Astrocyte (in vitro differentiated cells and primary cell): Measurements from ENCODE around the gene IFT81. TPM values are rescaled to one million over a fixed set of nuclear protein-coding genes. Genes with fewer than 3 reads are reported as not detected.

ENCODE experiments used
- DNase-seq: peaks from one replicate; pipeline ENCODE4 v3.0.0-alpha.2; 2010; ENCODE audit warnings: low read depth
- FAIRE-seq: peaks from 2 replicates; lab custom pipeline; 2011; peaks lifted over from hg19 to GRCh38; lab: Jason Lieb, UNC
- H2AFZ ChIP-seq: 2 replicates; pipeline ENCODE4 v1.6.0; 2012; ENCODE audit warnings: low read depth, low read length, inconsistent platforms
- H3K27ac ChIP-seq: 2 replicates; pipeline ENCODE4 v1.5.1; 2011; ENCODE audit warnings: low read depth, low read length, inconsistent platforms
- H3K27me3 ChIP-seq: 2 replicates; pipeline ENCODE4 v1.6.0; 2011; ENCODE audit warnings: low read length, inconsistent platforms; ENCODE audit not compliant: insufficient read depth
- H3K36me3 ChIP-seq: 2 replicates; pipeline ENCODE4 v1.5.1; 2011; ENCODE audit warnings: low read length, inconsistent platforms; ENCODE audit not compliant: insufficient read depth
- H3K4me1 ChIP-seq: 2 replicates; pipeline ENCODE4 v1.5.1; 2011; ENCODE audit warnings: low read length, inconsistent platforms; ENCODE audit not compliant: insufficient read depth
- H3K4me2 ChIP-seq: 2 replicates; pipeline ENCODE4 v1.6.0; 2012; ENCODE audit warnings: low read length, inconsistent platforms
- H3K4me3 ChIP-seq: 2 replicates; pipeline ENCODE4 v1.5.1; 2011; ENCODE audit warnings: low read depth, mild to moderate bottlenecking, low read length, inconsistent platforms; ENCODE audit not compliant: insufficient read depth
- H3K79me2 ChIP-seq: 2 replicates; pipeline ENCODE4 v1.6.0; 2012; ENCODE audit warnings: mild to moderate bottlenecking, low read length, inconsistent platforms; ENCODE audit not compliant: insufficient read depth
- H3K9ac ChIP-seq: 2 replicates; pipeline ENCODE4 v1.6.0; 2012; ENCODE audit warnings: mild to moderate bottlenecking, low read length, inconsistent platforms
- H3K9me3 ChIP-seq: 2 replicates; pipeline ENCODE4 v1.5.1; 2012; ENCODE audit warnings: low read depth, mild to moderate bottlenecking, low read length, inconsistent platforms; ENCODE audit not compliant: insufficient read depth
- H4K20me1 ChIP-seq: 2 replicates; pipeline ENCODE4 v1.6.0; 2012; ENCODE audit warnings: low read length, inconsistent platforms; ENCODE audit not compliant: insufficient read depth
- H3K27ac Mint-ChIP-seq: one replicate; pipeline ENCODE4 v1.8.0; 2021; ENCODE audit warnings: mild to moderate bottlenecking, mixed read lengths; ENCODE audit not compliant: unreplicated experiment
- H3K27me3 Mint-ChIP-seq: one replicate; pipeline ENCODE4 v1.8.0; 2021; ENCODE audit warnings: low read depth, mixed read lengths; ENCODE audit not compliant: unreplicated experiment
- H3K36me3 Mint-ChIP-seq: one replicate; pipeline ENCODE4 v1.8.0; 2021; ENCODE audit warnings: low read depth, mixed read lengths; ENCODE audit not compliant: unreplicated experiment
- H3K4me1 Mint-ChIP-seq: one replicate; pipeline ENCODE4 v1.8.0; 2021; ENCODE audit warnings: low read depth, mixed read lengths; ENCODE audit not compliant: unreplicated experiment
- H3K4me3 Mint-ChIP-seq: one replicate; pipeline ENCODE4 v1.8.0; 2021; ENCODE audit warnings: mild to moderate bottlenecking, moderate library complexity, mixed read lengths; ENCODE audit not compliant: unreplicated experiment
- H3K9me3 Mint-ChIP-seq: one replicate; pipeline ENCODE4 v1.8.0; 2021; ENCODE audit warnings: mild to moderate bottlenecking, mixed read lengths; ENCODE audit not compliant: unreplicated experiment
- EZH2 ChIP-seq: IDR thresholded peaks from 2 replicates; pipeline ENCODE4 v1.6.1; 2012; ENCODE audit warnings: mild to moderate bottlenecking, low read length, inconsistent platforms; ENCODE audit not compliant: insufficient read depth
- total RNA-seq: library from RNA; stranded (reverse); gene quantifications from 2 replicates; pipeline ENCODE4 v1.2.1, GENCODE V29; 2021
- TF ChIP-seq, protein P1 (sequence below): IDR thresholded peaks from 2 replicates; pipeline ENCODE4 v1.5.1; 2011; ENCODE audit warnings: low read depth, mild to moderate bottlenecking, inconsistent platforms, low read length, moderate library complexity; ENCODE audit not compliant: insufficient read depth

IFT81 gene
- total RNA-seq, 1 donor from 2014 or later, result 12.3 TPM

DNA sequence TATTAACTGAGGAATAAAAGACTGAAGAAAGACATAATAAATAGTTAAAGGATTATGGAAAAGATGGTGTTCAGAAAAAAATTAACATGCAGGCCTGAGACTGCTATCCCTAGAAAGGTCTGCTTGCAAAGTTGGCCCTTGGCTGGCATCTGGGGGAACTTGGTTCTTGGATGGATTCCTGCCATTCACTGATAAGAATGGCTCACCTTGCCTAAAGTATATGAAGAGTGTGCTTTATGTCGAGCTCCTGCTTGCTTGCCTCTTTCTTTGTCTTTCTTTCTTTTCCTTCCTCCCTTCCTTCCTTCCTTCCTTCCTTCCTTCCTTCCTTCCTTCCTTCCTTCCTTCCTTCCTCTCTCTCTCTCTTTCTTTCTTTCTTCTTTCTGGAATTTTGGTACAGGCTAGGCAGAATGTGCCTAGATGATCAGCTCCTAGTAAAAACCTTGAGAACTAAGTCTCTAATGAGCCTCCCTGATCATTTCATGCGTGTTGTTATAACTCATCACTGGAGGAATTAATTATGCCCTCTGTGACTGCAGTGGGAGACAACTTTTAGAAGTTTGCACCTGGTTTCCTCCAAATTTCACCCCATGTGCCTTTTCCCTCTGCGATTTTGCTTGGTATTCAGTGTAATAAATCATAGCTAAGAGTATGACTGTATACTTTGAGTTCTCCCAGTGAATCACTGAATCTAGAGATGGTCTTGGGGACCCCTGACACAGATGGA, 44.7 kb downstream of the IFT81 start:
- H3K4me1 ChIP-seq, result no peaks in the 10 kb centered on the region
- Mint-ChIP-seq H3K27ac (no peak overlapping the region), H3K4me1 (no peaks in the 10 kb centered on the region), H3K27me3 (no peaks in the 10 kb centered on the region), H3K4me3 (no peak overlapping the region), H3K9me3 (no peaks in the 10 kb centered on the region), H3K36me3 (peaks cover 8% of the 10 kb centered on the region)
- FAIRE-seq (no peak), DNase-seq (no peak)
- H3K9me3 ChIP-seq, result no peaks in the 10 kb centered on the region
- H3K27me3 ChIP-seq, result no peaks in the 10 kb centered on the region
- peaks cover 8% of the 10 kb centered on the region for H3K36me3 ChIP-seq
- TF ChIP-seq, protein P1, sequence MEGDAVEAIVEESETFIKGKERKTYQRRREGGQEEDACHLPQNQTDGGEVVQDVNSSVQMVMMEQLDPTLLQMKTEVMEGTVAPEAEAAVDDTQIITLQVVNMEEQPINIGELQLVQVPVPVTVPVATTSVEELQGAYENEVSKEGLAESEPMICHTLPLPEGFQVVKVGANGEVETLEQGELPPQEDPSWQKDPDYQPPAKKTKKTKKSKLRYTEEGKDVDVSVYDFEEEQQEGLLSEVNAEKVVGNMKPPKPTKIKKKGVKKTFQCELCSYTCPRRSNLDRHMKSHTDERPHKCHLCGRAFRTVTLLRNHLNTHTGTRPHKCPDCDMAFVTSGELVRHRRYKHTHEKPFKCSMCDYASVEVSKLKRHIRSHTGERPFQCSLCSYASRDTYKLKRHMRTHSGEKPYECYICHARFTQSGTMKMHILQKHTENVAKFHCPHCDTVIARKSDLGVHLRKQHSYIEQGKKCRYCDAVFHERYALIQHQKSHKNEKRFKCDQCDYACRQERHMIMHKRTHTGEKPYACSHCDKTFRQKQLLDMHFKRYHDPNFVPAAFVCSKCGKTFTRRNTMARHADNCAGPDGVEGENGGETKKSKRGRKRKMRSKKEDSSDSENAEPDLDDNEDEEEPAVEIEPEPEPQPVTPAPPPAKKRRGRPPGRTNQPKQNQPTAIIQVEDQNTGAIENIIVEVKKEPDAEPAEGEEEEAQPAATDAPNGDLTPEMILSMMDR, result no peak
- no peak for TF ChIP-seq EZH2
- no peaks in the 10 kb centered on the region for H4K20me1 ChIP-seq
- H3K9ac ChIP-seq, result no peak overlapping the region
- no peak overlapping the region for H2AFZ ChIP-seq
- H3K4me3 ChIP-seq, result no peak overlapping the region
- H3K4me2 ChIP-seq, result no peak overlapping the region
- H3K27ac ChIP-seq, result no peak overlapping the region
- no peaks in the 10 kb centered on the region for H3K79me2 ChIP-seq

DNA sequence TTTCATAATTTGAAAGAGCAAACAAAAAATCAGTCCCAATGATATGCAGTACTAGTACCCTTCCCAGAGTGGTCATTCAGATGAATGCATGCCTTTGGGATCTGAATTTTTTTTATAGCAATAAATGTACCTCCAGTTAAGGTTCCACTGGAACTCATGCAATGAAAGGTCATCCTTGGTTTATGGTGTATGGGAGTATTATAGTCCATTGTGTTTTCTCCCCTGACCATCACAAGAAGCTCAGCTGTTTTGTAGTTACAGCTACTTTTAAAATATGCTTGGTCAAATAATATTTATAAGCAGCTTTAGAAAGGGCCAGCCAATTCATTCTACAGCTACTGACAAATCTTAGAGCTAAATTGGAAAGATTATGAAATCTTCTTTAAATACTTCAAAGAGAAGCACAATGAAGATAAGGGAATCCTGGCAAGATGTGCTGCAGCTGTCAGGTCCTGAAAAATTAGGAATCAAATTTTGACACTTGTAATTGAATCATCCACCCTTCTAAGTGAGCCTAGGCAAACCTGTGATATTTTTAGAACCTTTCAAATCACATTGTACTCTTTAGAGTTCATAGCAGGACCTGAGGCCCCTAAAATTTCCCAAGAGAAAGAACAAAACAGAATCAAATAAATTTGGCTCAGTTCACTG, 46.5 kb downstream of the IFT81 start:
- Histone ChIP-seq H3K27me3 (no peaks in the 10 kb centered on the region), H2AFZ (no peak overlapping the region), H4K20me1 (no peaks in the 10 kb centered on the region), H3K9ac (no peak overlapping the region), H3K9me3 (no peaks in the 10 kb centered on the region), H3K27ac (no peak overlapping the region), H3K4me3 (no peak overlapping the region), H3K36me3 (peaks cover 2% of the 10 kb centered on the region), H3K79me2 (no peaks in the 10 kb centered on the region), H3K4me1 (no peaks in the 10 kb centered on the region), H3K4me2 (no peak overlapping the region)
- no peaks in the 10 kb centered on the region for H3K9me3 Mint-ChIP-seq
- no peak for TF ChIP-seq EZH2
- TF ChIP-seq, protein P1, result no peak
- H3K36me3 Mint-ChIP-seq, result peaks cover 8% of the 10 kb centered on the region
- no peaks in the 10 kb centered on the region for H3K4me1 Mint-ChIP-seq
- FAIRE-seq (no peak), DNase-seq (peak; percentile 33)
- no peaks in the 10 kb centered on the region for H3K27me3 Mint-ChIP-seq
- no peak overlapping the region for H3K4me3 Mint-ChIP-seq
- no peak overlapping the region for H3K27ac Mint-ChIP-seq

DNA sequence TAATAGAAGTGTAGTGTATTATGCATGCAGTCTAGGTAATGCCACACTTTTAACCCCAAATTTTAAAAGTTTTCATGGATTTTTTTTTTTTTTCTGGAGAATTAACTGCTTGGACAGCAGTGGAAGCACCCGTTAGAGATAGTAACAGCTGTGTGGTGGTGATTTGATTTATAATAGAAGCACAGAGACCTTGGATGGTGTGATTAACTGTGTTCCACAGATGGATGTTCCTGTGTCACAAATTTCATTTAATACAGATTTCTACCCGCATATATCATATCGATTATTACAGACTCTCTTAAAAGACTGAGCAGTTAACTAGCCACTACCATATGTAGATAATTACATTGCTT, 47.0 kb downstream of the IFT81 start:
- Histone ChIP-seq H3K4me1 (no peaks in the 10 kb centered on the region), H3K27ac (no peak overlapping the region), H3K79me2 (no peaks in the 10 kb centered on the region), H2AFZ (no peak overlapping the region), H3K9ac (no peak overlapping the region), H3K27me3 (no peaks in the 10 kb centered on the region), H3K4me2 (no peak overlapping the region), H3K9me3 (no peaks in the 10 kb centered on the region), H4K20me1 (no peaks in the 10 kb centered on the region), H3K36me3 (no peaks in the 10 kb centered on the region), H3K4me3 (no peak overlapping the region)
- H3K9me3 Mint-ChIP-seq, result no peaks in the 10 kb centered on the region
- TF ChIP-seq EZH2, result no peak
- TF ChIP-seq, protein P1, result no peak
- H3K36me3 Mint-ChIP-seq, result peaks cover 8% of the 10 kb centered on the region
- no peak overlapping the region for H3K27ac Mint-ChIP-seq
- DNase-seq, result no peak
- FAIRE-seq, result no peak
- no peak overlapping the region for H3K4me3 Mint-ChIP-seq
- H3K27me3 Mint-ChIP-seq, result no peaks in the 10 kb centered on the region
- H3K4me1 Mint-ChIP-seq, result no peaks in the 10 kb centered on the region
